Suprapubic skin (tissue), 4 donors: Measurements from ENCODE around the gene ZDHHC3. TPM values are rescaled to one million over a fixed set of nuclear protein-coding genes. Genes with fewer than 3 reads are reported as not detected.
"Not testable (repeated sequence)": the region's sequence is repeated elsewhere in the genome, so short reads cannot be mapped to it uniquely, and the experiment has no call there.

Source experiments
- DNase-seq, 2 donors: peaks; one replicate each; pipeline ENCODE4 v3.0.0-alpha.2; 2019; ENCODE audit warnings: low spot score in 2 of 2
- H3K27ac ChIP-seq: fragments of 200-600 bp; sonication (generic); one replicate; pipeline ENCODE4 v1.5.1; 2019
- H3K27me3 ChIP-seq: fragments of 200-600 bp; sonication (generic); one replicate; pipeline ENCODE4 v1.5.1; 2019
- H3K36me3 ChIP-seq: fragments of 200-600 bp; sonication (generic); one replicate; pipeline ENCODE4 v1.5.1; 2019
- H3K4me1 ChIP-seq: fragments of 200-600 bp; sonication (generic); one replicate; pipeline ENCODE4 v1.5.1; 2019
- H3K4me3 ChIP-seq: fragments of 200-600 bp; sonication (generic); one replicate; pipeline ENCODE4 v1.5.1; 2019; ENCODE audit warnings: mild to moderate bottlenecking
- H3K9me3 ChIP-seq: fragments of 200-600 bp; sonication (generic); one replicate; pipeline ENCODE4 v1.5.1; 2019
- CTCF ChIP-seq, 2 donors: fragments of 200-600 bp in 1 of 2; fragments of 450-650 bp in 1 of 2; sonication (generic) in 1 of 2; IDR thresholded peaks; one replicate each; pipeline ENCODE4 v1.5.1; 2016 to 2019; ENCODE audit warnings: antibody characterized with exemption in 2 of 2, mild to moderate bottlenecking in 1 of 2, moderate library complexity in 1 of 2
- EP300 ChIP-seq: sonication (generic); formaldehyde crosslinking; IDR thresholded peaks from one replicate; pipeline ENCODE4 v1.6.1; 2017; ENCODE audit warnings: antibody characterized with exemption
- POLR2A ChIP-seq, 2 donors: fragments of 450-650 bp; IDR thresholded peaks; one replicate each; pipeline ENCODE4 v1.6.1; 2017; ENCODE audit warnings: antibody characterized with exemption in 2 of 2, mild to moderate bottlenecking in 2 of 2, moderate library complexity in 2 of 2
- POLR2AphosphoS5 ChIP-seq, 3 donors: sonication (generic); formaldehyde crosslinking; IDR thresholded peaks; one replicate each; pipeline ENCODE4 v1.6.1; 2017; ENCODE audit warnings: antibody characterized with exemption in 3 of 3
- WGBS: methylation state at CpG from one replicate; pipeline ENCODE4 v1.1.5; 2018; 5-methylcytosine and 5-hydroxymethylcytosine counted together
- total RNA-seq, 4 donors: library from RNA; depleted of rRNA; stranded (reverse); fragments of >200 nt; gene quantifications; one replicate each; pipeline ENCODE4 v1.1.0, GENCODE V29; 2016

The ZDHHC3 gene
- total RNA-seq, 4 donors from 2014 or later: 143 to 311 (median 175) TPM

- DNase-seq: no peak
- TF ChIP-seq EP300 (no peak), CTCF (IDR thresholded peaks at IDR 0.05) (no peak), POLR2AphosphoS5 (IDR thresholded peaks at IDR 0.05) (no peak)
- Histone ChIP-seq H3K4me3 (no peak overlapping the region), H3K4me1 (peaks cover 63% of the 10 kb centered on the region), H3K27me3 (no peaks in the 10 kb centered on the region), H3K36me3 (peaks cover 25% of the 10 kb centered on the region), H3K27ac (peak overlapping the region; percentile 23), H3K9me3 (no peaks in the 10 kb centered on the region)
- 81% methylated on average over 1 of the region's 1 CpG for WGBS
Observed at GRCh38 chr3:44991326-44991725, 15.4 kb upstream of the ZDHHC3 start.

- H3K36me3 ChIP-seq: peaks cover 25% of the 10 kb centered on the region
- WGBS: 78% methylated on average over 1 of the region's 1 CpG
- DNase-seq: no peak
- peaks cover 55% of the 10 kb centered on the region for H3K4me1 ChIP-seq
- H3K27me3 ChIP-seq: no peaks in the 10 kb centered on the region
- TF ChIP-seq POLR2AphosphoS5 (IDR thresholded peaks at IDR 0.05) (no peak), CTCF (IDR thresholded peaks at IDR 0.05) (no peak), EP300 (no peak), POLR2A (IDR thresholded peaks at IDR 0.05) (no peak)
- no peak overlapping the region for H3K4me3 ChIP-seq
- no peaks in the 10 kb centered on the region for H3K9me3 ChIP-seq
- no peak overlapping the region for H3K27ac ChIP-seq
Observed at GRCh38 chr3:44989636-44990373, 13.8 kb upstream of the ZDHHC3 start.

- Histone ChIP-seq H3K4me1 (peaks cover 55% of the 10 kb centered on the region), H3K4me3 (no peak overlapping the region), H3K27ac (no peak overlapping the region), H3K9me3 (no peaks in the 10 kb centered on the region), H3K36me3 (peaks cover 25% of the 10 kb centered on the region), H3K27me3 (no peaks in the 10 kb centered on the region)
- TF ChIP-seq EP300 (no peak), CTCF (IDR thresholded peaks at IDR 0.05) (no peak), POLR2AphosphoS5 (IDR thresholded peaks at IDR 0.05) (no peak), POLR2A (IDR thresholded peaks at IDR 0.05) (no peak)
- 93% methylated on average over 8 of the region's 8 CpGs for WGBS
- DNase-seq: no peak
Observed at GRCh38 chr3:44989141-44989540, 13.2 kb upstream of the ZDHHC3 start.

- TF ChIP-seq CTCF (IDR thresholded peaks at IDR 0.05) (peak; percentile 18), POLR2AphosphoS5 (IDR thresholded peaks at IDR 0.05) (no peak)
- no peaks in the 10 kb centered on the region for H3K27me3 ChIP-seq
- no peak overlapping the region for H3K4me3 ChIP-seq
- 90% methylated on average over 2 of the region's 2 CpGs for WGBS
- no peaks in the 10 kb centered on the region for H3K9me3 ChIP-seq
- peaks cover 55% of the 10 kb centered on the region for H3K4me1 ChIP-seq
- H3K27ac ChIP-seq: no peak overlapping the region
- H3K36me3 ChIP-seq: peaks cover 25% of the 10 kb centered on the region
- DNase-seq: no peak
Observed at GRCh38 chr3:44988073-44988472, 12.1 kb upstream of the ZDHHC3 start.

GRCh38 chr3:44987332-44987731, 11.4 kb upstream of the ZDHHC3 start:
- Histone ChIP-seq H3K9me3 (no peaks in the 10 kb centered on the region), H3K36me3 (peaks cover 25% of the 10 kb centered on the region), H3K4me3 (no peak overlapping the region), H3K4me1 (peaks cover 55% of the 10 kb centered on the region), H3K27me3 (no peaks in the 10 kb centered on the region), H3K27ac (no peak overlapping the region)
- no peak for TF ChIP-seq CTCF (IDR thresholded peaks at IDR 0.05)
- TF ChIP-seq EP300: no peak
- TF ChIP-seq POLR2A (IDR thresholded peaks at IDR 0.05): no peak
- TF ChIP-seq POLR2AphosphoS5 (IDR thresholded peaks at IDR 0.05): no peak
- 68% methylated on average over 6 of the region's 6 CpGs for WGBS
- no peak for DNase-seq

- H3K36me3 ChIP-seq: peaks cover 19% of the 10 kb centered on the region
- not testable (repeated sequence) for DNase-seq, H3K27me3 ChIP-seq, H3K4me3 ChIP-seq, H3K27ac ChIP-seq, H3K9me3 ChIP-seq
- peaks cover 57% of the 10 kb centered on the region for H3K4me1 ChIP-seq
- 100% methylated on average over 2 of the region's 14 CpGs for WGBS
Observed at GRCh38 chr3:44986330-44986729, 10.4 kb upstream of the ZDHHC3 start.
